Osteocyte (in vitro differentiated cells): ENCODE results near the gene CDK6. TPM values are rescaled to one million over a fixed set of nuclear protein-coding genes. Genes with fewer than 3 reads are reported as not detected.
A peak's percentile ranks its signal among the peaks of the same experiment; 100 is the strongest.

Source experiments
- DNase-seq: peaks from one replicate; pipeline ENCODE4 v3.0.0; 2021; ENCODE audit warnings: mixed read lengths; ENCODE audit not compliant: unreplicated experiment; ENCODE audit errors: extremely low spot score
- H3K27ac Mint-ChIP-seq: one replicate; pipeline ENCODE4 v1.8.0; 2021; ENCODE audit warnings: mild to moderate bottlenecking, mixed read lengths; ENCODE audit not compliant: unreplicated experiment
- H3K27me3 Mint-ChIP-seq: one replicate; pipeline ENCODE4 v1.8.0; 2021; ENCODE audit warnings: mixed read lengths; ENCODE audit not compliant: unreplicated experiment
- H3K36me3 Mint-ChIP-seq: one replicate; pipeline ENCODE4 v1.8.0; 2021; ENCODE audit warnings: mixed read lengths; ENCODE audit not compliant: unreplicated experiment
- H3K4me1 Mint-ChIP-seq: one replicate; pipeline ENCODE4 v1.8.0; 2021; ENCODE audit warnings: mixed read lengths; ENCODE audit not compliant: unreplicated experiment
- H3K4me3 Mint-ChIP-seq: one replicate; pipeline ENCODE4 v1.8.0; 2021; ENCODE audit warnings: mild to moderate bottlenecking, moderate library complexity, mixed read lengths; ENCODE audit not compliant: unreplicated experiment
- H3K9me3 Mint-ChIP-seq: one replicate; pipeline ENCODE4 v1.8.0; 2021; ENCODE audit warnings: mixed read lengths; ENCODE audit not compliant: unreplicated experiment
- total RNA-seq: library from RNA; stranded (reverse); gene quantifications from 2 replicates; pipeline ENCODE4 v1.2.1, GENCODE V29; 2021
- TF ChIP-seq, protein P1 (sequence below): fragments of 200-600 bp; sonication (generic); IDR thresholded peaks from 2 replicates; pipeline ENCODE4 v1.5.0; 2021; ENCODE audit warnings: antibody characterized with exemption, mild to moderate bottlenecking, moderate library complexity

Gene CDK6
- total RNA-seq, 1 donor from 2014 or later: 53.6 TPM

DNA sequence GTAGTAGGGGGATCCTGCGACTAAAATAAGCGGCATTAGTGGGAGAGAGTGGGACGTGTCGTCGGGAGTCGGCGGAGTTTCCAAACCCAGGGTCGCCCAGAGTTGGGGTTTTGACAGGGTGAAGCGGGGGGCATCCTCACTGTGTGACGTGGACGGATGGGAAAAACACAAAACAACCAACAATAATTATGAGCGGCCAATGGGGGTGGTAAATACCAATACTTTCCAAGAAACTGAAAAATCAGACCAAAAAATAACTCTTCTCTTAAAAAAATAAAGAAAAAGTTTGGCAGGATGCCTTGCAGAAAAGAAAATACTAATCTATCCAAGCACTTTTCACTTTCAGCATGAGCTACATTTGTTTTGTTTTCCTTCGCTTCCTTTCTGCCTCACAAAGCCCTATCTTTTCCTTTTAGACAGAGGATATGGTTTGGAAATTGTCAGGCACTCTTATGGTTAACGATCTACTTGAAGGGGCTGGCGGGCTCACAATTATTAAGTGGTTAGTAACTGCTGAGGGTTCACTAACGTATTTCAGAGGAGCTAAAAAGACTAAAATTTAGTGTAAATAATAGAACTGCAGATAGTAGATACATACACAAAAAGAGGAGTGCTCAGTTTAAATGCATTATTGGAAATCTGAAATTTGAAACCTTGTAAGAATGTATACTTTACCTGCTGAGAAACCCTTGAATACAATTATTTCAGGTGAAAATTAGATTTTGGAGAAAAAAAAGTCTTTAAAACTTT, 802 bp upstream of the CDK6 start:
- H3K27ac Mint-ChIP-seq: peak overlapping the region; percentile 97
- H3K36me3 Mint-ChIP-seq: peaks cover 2% of the 10 kb centered on the region
- peaks cover 22% of the 10 kb centered on the region for H3K4me1 Mint-ChIP-seq
- no peaks in the 10 kb centered on the region for H3K9me3 Mint-ChIP-seq
- H3K4me3 Mint-ChIP-seq: peak overlapping the region; percentile 95
- no peaks in the 10 kb centered on the region for H3K27me3 Mint-ChIP-seq
- TF ChIP-seq, protein P1, sequence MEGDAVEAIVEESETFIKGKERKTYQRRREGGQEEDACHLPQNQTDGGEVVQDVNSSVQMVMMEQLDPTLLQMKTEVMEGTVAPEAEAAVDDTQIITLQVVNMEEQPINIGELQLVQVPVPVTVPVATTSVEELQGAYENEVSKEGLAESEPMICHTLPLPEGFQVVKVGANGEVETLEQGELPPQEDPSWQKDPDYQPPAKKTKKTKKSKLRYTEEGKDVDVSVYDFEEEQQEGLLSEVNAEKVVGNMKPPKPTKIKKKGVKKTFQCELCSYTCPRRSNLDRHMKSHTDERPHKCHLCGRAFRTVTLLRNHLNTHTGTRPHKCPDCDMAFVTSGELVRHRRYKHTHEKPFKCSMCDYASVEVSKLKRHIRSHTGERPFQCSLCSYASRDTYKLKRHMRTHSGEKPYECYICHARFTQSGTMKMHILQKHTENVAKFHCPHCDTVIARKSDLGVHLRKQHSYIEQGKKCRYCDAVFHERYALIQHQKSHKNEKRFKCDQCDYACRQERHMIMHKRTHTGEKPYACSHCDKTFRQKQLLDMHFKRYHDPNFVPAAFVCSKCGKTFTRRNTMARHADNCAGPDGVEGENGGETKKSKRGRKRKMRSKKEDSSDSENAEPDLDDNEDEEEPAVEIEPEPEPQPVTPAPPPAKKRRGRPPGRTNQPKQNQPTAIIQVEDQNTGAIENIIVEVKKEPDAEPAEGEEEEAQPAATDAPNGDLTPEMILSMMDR: no peak
- DNase-seq: no peak

DNA sequence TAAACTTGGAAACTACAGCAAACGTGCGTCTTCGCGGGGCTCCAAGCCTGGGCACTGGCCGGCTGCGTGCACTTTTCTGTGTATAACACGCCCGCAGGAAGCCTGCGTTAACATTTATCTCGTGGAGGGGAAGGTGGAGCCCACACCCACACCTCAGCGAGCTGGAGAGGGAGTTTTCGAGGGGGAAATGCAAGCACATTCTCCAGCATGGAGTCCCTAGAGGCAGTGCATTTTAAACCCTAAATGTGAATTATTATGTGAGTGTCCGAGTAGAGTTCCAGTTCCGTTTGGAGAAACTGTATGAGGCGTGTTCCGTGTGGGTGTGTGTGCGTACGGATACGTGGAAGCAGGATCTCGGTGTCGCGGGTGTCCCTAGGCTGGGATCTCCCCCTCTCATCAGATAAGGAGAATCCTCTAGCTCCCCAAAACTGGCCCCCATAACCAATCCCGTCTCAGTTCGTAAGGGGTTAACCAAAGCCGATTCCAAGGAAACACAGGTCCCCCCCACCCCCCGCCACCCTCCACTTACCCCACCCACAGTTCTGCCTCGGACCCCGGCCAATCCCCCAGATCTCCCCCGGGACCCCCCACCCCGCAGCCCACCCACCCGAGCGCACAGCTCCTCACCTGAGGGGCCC, 403 bp downstream of the CDK6 start:
- H3K9me3 Mint-ChIP-seq: no peaks in the 10 kb centered on the region
- H3K27me3 Mint-ChIP-seq: no peaks in the 10 kb centered on the region
- TF ChIP-seq, protein P1: no peak
- H3K4me3 Mint-ChIP-seq: peak overlapping the region; percentile 91
- peak overlapping the region; percentile 88 for H3K27ac Mint-ChIP-seq
- peaks cover 24% of the 10 kb centered on the region for H3K4me1 Mint-ChIP-seq
- peaks cover 2% of the 10 kb centered on the region for H3K36me3 Mint-ChIP-seq
- DNase-seq: no peak

DNA sequence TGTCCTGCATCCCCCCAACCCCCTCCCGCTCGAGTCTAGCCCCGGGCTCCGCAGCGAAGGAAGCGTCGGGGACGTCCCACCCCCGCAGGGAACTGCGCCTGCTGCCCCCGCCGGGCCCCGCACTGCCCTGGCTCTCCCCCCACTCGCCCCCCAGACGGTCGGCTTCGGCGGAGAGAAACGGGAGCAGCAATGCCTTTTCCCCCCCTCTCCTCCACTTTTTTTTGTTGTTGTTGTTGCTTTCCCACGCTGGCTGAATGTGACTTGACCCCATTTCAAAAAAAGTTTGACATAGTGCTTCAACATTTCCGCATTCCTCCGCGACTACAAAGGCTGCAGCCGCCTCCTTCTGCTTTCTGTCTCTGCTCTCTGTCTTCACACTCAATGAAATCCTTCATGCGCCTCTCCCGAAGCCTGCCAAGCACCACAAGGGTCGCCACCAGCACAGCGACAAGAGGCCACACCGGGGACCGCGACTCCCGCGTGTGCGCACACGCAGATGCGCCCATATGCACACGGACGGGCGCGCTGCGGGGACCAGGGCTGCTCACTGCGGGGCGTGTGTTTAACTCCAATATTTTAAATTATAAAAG, 1.0 kb downstream of the CDK6 start:
- Mint-ChIP-seq H3K27me3 (no peaks in the 10 kb centered on the region), H3K9me3 (no peaks in the 10 kb centered on the region), H3K36me3 (peaks cover 2% of the 10 kb centered on the region), H3K4me1 (peaks cover 27% of the 10 kb centered on the region), H3K27ac (peak overlapping the region; percentile 98), H3K4me3 (peak overlapping the region; percentile 91)
- DNase-seq: no peak
- TF ChIP-seq, protein P1: no peak

DNA sequence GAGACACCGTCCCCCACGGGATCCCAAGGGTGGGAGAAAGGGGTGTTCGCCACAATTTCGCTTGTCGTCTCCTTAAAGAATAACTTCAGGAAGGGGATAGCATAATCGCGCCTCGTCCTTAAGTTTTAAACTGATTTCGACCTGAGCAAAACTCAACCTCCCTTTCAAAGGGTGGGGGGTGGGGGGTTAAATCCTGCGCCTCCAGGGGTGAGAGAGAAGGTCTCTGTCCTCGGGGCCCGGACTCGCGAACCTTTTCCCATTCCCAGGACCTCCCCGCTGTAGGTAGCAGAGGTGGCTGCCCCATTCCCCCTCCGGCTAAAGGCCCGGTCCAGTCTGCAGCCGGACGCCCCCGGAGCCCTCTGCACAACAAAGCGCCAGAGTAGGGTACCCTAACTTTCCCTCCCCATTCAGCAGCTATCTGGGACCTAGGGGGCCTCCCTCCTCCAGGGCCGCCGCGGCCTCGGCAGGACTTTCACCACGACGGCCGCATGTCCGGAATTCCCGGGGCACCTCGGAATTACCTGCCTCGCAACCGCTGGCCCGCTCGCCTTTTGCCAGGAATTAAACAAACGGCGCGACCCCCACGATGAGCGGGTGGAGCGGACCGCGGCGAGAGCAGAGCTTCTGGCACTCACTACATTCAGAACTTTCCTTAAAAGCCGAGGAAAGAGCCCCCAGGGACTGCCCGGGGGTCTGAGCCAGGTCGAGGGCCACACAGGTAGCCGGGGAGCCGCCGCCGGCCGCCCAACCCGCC, 1.7 kb downstream of the CDK6 start:
- H3K36me3 Mint-ChIP-seq: peaks cover 2% of the 10 kb centered on the region
- TF ChIP-seq, protein P1: no peak
- peaks cover 34% of the 10 kb centered on the region for H3K4me1 Mint-ChIP-seq
- no peak for DNase-seq
- no peaks in the 10 kb centered on the region for H3K9me3 Mint-ChIP-seq
- peak overlapping the region; percentile 91 for H3K4me3 Mint-ChIP-seq
- no peaks in the 10 kb centered on the region for H3K27me3 Mint-ChIP-seq
- peak overlapping the region; percentile 98 for H3K27ac Mint-ChIP-seq
